ENCODE measurements around the gene FOXO6. TPM values are rescaled to one million over a fixed set of nuclear protein-coding genes. Genes with fewer than 3 reads are reported as not detected.

Gene FOXO6
- polyA plus RNA-seq, 1 of the 3 experiments (the other 2 are of a cell fraction) = 0.35 TPM

DNA sequence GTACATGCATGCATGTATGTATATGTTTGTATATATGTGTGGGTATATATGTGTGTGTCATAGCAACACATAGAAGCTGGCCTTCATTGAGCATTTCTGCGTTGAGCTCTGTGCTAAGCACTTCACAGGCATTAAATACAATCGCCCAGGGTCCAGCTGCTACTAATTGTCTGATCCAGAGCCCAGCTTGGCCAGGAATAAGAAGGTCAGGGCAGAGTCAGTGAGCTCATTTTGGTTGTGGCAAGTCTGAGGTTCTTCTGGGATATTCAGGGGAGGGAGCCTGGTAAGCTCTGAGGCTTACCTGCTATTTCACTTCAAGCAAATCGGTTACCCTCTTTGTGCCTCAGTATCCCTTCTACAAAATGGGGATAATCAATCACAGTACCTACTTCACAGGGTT, 59.6 kb downstream of the FOXO6 start:
- H3K79me2 ChIP-seq (ENCODE audit: insufficient read depth) = no peaks in the 10 kb centered on the region
- no peaks in the 10 kb centered on the region for H3K36me3 ChIP-seq (replicated peaks in 1 of 2; ENCODE audit: control insufficient read depth in 1 of 2, insufficient read depth in 2 of 2, low read length in 1 of 2)
- POLR2A ChIA-PET = interaction anchor here (0.8 kb wide), 1 partner anchor 11 kb away, joined by 3 read pairs; no protein-coding TSS in a partner anchor
- no peak overlapping the region for H3K4me2 ChIP-seq
- H2AFZ ChIP-seq (ENCODE audit: low read depth) = no peak overlapping the region
- DNase-seq = no peak
- CTCF ChIA-PET = interaction anchor here (0.7 to 9.2 kb wide), 12 partner anchors 11 to 155 kb away, joined by 3 to 174 read pairs (median 4); no protein-coding TSS in a partner anchor
- no peaks in the 10 kb centered on the region for H3K27me3 ChIP-seq (ENCODE audit: insufficient read depth)
- H3K4me1 ChIP-seq (ENCODE audit: control insufficient read depth in 1 of 2, insufficient read depth in 2 of 2, low read depth in 1 of 2, low read length in 1 of 2) = peaks cover 12 to 20% of the 10 kb centered on the region in 2 experiments; a peak in 3 of 4 replicates
- H3K9me2 ChIP-seq = no peaks in the 10 kb centered on the region
- no peak overlapping the region for H3K9ac ChIP-seq
- no peak overlapping the region for H3K4me3 ChIP-seq (ENCODE audit: low read depth in 2 of 2, low read length in 1 of 2)
- no peaks in the 10 kb centered on the region for H4K20me1 ChIP-seq (ENCODE audit: insufficient read depth)
- peaks cover 10% of the 10 kb centered on the region for H3F3A ChIP-seq (replicated peaks; ENCODE audit: insufficient read depth)
- 83% methylated on average over 3 of the region's 3 CpGs for WGBS (ENCODE audit: low lambda C conversion rate)
- H3K27ac ChIP-seq (ENCODE audit: low read depth in 2 of 2, low read length in 1 of 2) = no peak overlapping the region
- no peaks in the 10 kb centered on the region for H3K9me3 ChIP-seq
- TF ChIP-seq GATA2 (CRISPR knock-in tag; IDR thresholded peaks at IDR 0.05) (no peak), CHD2 (IDR thresholded peaks at IDR 0.05; ENCODE audit: low read length, partially characterized antibody) (no peak), JUND (IDR thresholded peaks at IDR 0.05) (no peak)
- TF ChIP-seq, protein P1, sequence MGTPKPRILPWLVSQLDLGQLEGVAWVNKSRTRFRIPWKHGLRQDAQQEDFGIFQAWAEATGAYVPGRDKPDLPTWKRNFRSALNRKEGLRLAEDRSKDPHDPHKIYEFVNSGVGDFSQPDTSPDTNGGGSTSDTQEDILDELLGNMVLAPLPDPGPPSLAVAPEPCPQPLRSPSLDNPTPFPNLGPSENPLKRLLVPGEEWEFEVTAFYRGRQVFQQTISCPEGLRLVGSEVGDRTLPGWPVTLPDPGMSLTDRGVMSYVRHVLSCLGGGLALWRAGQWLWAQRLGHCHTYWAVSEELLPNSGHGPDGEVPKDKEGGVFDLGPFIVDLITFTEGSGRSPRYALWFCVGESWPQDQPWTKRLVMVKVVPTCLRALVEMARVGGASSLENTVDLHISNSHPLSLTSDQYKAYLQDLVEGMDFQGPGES (IDR thresholded peaks at IDR 0.05; ENCODE audit: low read depth, low read length) = no peak

GRCh38 chr1:41422306-41422705, 61.1 kb downstream of the FOXO6 start:
- H4K20me1 ChIP-seq (ENCODE audit: insufficient read depth) = no peaks in the 10 kb centered on the region
- 96% methylated on average over 6 of the region's 6 CpGs for WGBS (ENCODE audit: low lambda C conversion rate)
- no peak overlapping the region for H2AFZ ChIP-seq (ENCODE audit: low read depth)
- H3K4me3 ChIP-seq (ENCODE audit: low read depth in 2 of 2, low read length in 1 of 2) = no peak overlapping the region
- no peaks in the 10 kb centered on the region for H3K27me3 ChIP-seq (ENCODE audit: insufficient read depth)
- peak; percentile 12 for DNase-seq
- H3K9ac ChIP-seq = no peak overlapping the region
- POLR2A ChIA-PET = no interaction called here
- no peak for TF ChIP-seq CHD2 (IDR thresholded peaks at IDR 0.05; ENCODE audit: low read length, partially characterized antibody)
- TF ChIP-seq USF2 (IDR thresholded peaks at IDR 0.05; ENCODE audit: borderline replicate concordance, low read depth, low read length) = no peak
- TF ChIP-seq EZH2phosphoT487 (IDR thresholded peaks at IDR 0.05; ENCODE audit: borderline replicate concordance, low read depth) = no peak
- TF ChIP-seq EP300 (IDR thresholded peaks at IDR 0.05; ENCODE audit: borderline replicate concordance in 1 of 2, low read depth in 1 of 2, low read length in 1 of 2) = no peak
- TF ChIP-seq POLR2AphosphoS5 (IDR thresholded peaks at IDR 0.05; ENCODE audit: low read depth, low read length) = no peak
- TF ChIP-seq, protein P2, sequence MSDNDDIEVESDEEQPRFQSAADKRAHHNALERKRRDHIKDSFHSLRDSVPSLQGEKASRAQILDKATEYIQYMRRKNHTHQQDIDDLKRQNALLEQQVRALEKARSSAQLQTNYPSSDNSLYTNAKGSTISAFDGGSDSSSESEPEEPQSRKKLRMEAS (IDR thresholded peaks at IDR 0.05; ENCODE audit: low read depth) = no peak
- no peak for TF ChIP-seq RFX5 (IDR thresholded peaks at IDR 0.05; ENCODE audit: low read length)
- no peak for TF ChIP-seq SIN3A (IDR thresholded peaks at IDR 0.05; ENCODE audit: borderline replicate concordance, low read depth, low read length)
- TF ChIP-seq MEF2A (IDR thresholded peaks at IDR 0.05; ENCODE audit: borderline replicate concordance, low read depth) = no peak
- TF ChIP-seq, protein P1 (IDR thresholded peaks at IDR 0.05; ENCODE audit: low read depth, low read length) = no peak
- TF ChIP-seq NFIC (IDR thresholded peaks at IDR 0.05; ENCODE audit: borderline replicate concordance) = no peak
- no peak for TF ChIP-seq REST (IDR thresholded peaks at IDR 0.05; ENCODE audit: low read depth, low read length)
- no peak for TF ChIP-seq RCOR1 (IDR thresholded peaks at IDR 0.05; ENCODE audit: low read length)
- no peak for TF ChIP-seq GABPA (IDR thresholded peaks at IDR 0.05; ENCODE audit: low read depth)
- no peak for TF ChIP-seq USF1 (IDR thresholded peaks at IDR 0.05; ENCODE audit: borderline replicate concordance, low read depth)
- no peak for TF ChIP-seq TAF1 (IDR thresholded peaks at IDR 0.05; ENCODE audit: borderline replicate concordance, low read depth, low read length)
- TF ChIP-seq FOXJ3 (CRISPR knock-in tag; IDR thresholded peaks at IDR 0.05) = no peak
- TF ChIP-seq YY1 (IDR thresholded peaks at IDR 0.05; ENCODE audit: low read depth) = no peak
- no peaks in the 10 kb centered on the region for H3K79me2 ChIP-seq (ENCODE audit: insufficient read depth)
- CTCF ChIA-PET = interaction anchor here (1.0 to 2.7 kb wide), 5 partner anchors 10 to 139 kb away, joined by 3 to 30 read pairs (median 4); no protein-coding TSS in a partner anchor
- no peaks in the 10 kb centered on the region for H3K9me3 ChIP-seq
- no peak overlapping the region for H3K4me2 ChIP-seq
- no peak overlapping the region for H3K27ac ChIP-seq (ENCODE audit: low read depth in 2 of 2, low read length in 1 of 2)
- H3K36me3 ChIP-seq (replicated peaks in 1 of 2; ENCODE audit: control insufficient read depth in 1 of 2, insufficient read depth in 2 of 2, low read length in 1 of 2) = no peaks in the 10 kb centered on the region
- peaks cover 10% of the 10 kb centered on the region for H3F3A ChIP-seq (replicated peaks; ENCODE audit: insufficient read depth)
- H3K9me2 ChIP-seq = no peaks in the 10 kb centered on the region
- H3K4me1 ChIP-seq (ENCODE audit: control insufficient read depth in 1 of 2, insufficient read depth in 2 of 2, low read depth in 1 of 2, low read length in 1 of 2) = peaks cover 12 to 20% of the 10 kb centered on the region in 2 experiments; a peak in 3 of 4 replicates
